ENCODE results near the gene MAS1L.

DNA sequence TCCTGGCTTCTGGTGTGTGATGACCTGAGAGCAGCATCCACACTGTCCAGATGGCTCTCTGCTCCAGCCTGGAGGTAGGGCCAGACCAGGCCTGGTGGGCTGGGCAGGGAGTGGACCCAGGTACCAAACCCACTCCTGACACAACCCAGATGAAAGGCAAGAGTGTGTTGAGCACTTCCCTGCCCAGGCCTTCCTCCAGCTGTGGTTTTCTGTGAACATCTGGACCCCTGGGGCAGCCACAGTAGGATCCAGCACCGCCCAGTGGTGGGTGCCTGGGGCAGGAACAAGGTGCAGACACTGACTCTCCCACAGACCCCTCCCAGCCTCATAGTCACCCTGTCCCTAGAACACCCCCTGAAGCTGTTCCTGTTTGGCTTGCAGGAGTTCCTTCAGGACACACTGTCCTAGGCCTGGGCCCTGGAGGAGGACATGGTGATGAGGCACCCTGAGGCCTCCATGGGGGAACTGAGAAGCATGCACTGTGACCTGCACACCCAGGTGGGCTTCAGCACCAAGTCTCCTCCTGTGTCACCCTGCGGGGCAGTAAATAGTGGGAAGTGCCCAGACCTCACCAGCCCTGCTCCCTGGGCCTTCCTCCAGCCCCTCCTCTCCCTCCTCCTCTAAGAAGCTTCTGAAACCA, 43.0 kb upstream of the MAS1L start:
- TF ChIP-seq, protein P1, sequence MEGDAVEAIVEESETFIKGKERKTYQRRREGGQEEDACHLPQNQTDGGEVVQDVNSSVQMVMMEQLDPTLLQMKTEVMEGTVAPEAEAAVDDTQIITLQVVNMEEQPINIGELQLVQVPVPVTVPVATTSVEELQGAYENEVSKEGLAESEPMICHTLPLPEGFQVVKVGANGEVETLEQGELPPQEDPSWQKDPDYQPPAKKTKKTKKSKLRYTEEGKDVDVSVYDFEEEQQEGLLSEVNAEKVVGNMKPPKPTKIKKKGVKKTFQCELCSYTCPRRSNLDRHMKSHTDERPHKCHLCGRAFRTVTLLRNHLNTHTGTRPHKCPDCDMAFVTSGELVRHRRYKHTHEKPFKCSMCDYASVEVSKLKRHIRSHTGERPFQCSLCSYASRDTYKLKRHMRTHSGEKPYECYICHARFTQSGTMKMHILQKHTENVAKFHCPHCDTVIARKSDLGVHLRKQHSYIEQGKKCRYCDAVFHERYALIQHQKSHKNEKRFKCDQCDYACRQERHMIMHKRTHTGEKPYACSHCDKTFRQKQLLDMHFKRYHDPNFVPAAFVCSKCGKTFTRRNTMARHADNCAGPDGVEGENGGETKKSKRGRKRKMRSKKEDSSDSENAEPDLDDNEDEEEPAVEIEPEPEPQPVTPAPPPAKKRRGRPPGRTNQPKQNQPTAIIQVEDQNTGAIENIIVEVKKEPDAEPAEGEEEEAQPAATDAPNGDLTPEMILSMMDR (IDR thresholded peaks at IDR 0.05; ENCODE audit: low read depth, low read length): no peak
- TF ChIP-seq EZH2phosphoT487 (IDR thresholded peaks at IDR 0.05; ENCODE audit: low read depth): no peak

Measured in OCI-LY3 (cell line).